Activated CD8-positive, alpha-beta memory T cell treated with anti-CD3 and anti-CD28 coated beads for 48 hours (primary cell): ENCODE results near the gene PTPRJ.

Experiments
- DNase-seq, 3 experiments: peaks; one replicate each; pipeline ENCODE4 v3.0.0-alpha.2; 2020; ENCODE audit warnings: low read depth in 2 of 3, low spot score in 2 of 3

The PTPRJ gene

GRCh38 chr11:48193876-48194275 is 213.5 kb downstream of the PTPRJ start:
- no peak for DNase-seq

DNA sequence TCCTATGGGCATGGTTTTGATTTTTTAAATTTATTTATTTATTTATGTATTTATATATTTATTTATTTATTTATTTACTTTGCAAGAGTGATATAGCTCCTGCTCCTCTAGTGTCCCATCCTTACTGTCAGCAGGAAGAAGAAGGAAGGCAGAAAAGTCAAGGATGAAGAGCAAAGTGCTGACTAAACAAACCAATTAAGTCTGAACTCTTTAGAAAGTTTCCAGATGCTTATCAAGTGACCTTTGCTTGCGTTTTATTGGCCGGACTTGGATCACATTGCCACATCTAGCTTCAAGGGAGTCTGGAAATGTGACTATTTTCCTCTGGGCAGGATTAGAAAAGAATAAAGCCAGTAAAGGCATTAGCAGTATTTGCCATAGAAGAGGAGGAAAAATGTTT is 227.5 kb downstream of the PTPRJ start:
- DNase-seq = no peak

GRCh38 chr11:48210052-48210451 is 229.7 kb downstream of the PTPRJ start:
- no peak for DNase-seq

DNA sequence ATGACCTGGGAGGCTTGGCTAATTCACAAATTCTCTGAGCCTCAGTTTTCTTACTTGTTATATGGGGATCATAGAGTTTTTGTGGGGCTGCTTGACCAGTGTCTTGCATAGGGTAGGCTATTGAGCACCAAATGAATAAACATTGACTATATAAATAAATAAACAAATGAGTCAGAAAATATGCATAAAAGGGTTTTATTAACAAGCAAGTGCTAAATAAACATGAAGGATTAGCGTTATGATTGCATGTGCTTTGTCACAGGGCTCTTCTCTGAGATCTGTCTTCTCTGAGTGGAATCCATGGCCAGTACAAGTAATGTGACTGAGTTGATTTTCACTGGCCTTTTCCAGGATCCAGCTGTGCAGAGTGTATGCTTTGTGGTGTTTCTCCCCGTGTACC is 236.2 kb downstream of the PTPRJ start, which contains the start of gene OR4B1:
Gene OR4B1 (plus strand): TSS at position 301 of the 400 bp plus-strand sequence. CDS start 0 bp downstream, at position 301.
- no peak for DNase-seq
